ENCODE measurements around the gene ATP6V1G1. TPM values are rescaled to one million over a fixed set of nuclear protein-coding genes. Genes with fewer than 3 reads are reported as not detected.

Gene ATP6V1G1
- polyA plus RNA-seq, 1 donor (not counting 4 experiments of a cell fraction or from before 2014, with no cell fraction given) = 214 TPM

DNA sequence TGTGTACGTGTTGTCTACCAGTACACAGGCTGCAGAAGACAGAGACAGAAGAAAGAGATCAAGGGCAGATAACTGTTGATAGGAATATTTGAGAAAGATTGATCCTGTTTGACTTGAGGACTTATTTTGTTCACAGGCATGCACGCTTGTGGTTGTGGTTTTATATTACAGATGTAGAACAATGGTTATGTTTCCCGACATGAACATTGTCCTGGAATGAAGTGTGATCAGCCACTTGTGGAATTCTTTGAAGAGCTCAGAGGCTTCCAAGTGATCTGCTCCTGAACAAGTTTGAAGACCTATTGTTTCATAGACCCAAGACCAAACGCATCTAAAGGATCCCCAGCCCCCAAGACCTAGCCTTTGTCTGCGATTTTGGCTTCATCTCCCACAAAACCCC, 56.3 kb downstream of the ATP6V1G1 start:
- Histone ChIP-seq H3K36me3 (ENCODE audit: control insufficient read depth in 2 of 2, extremely low read depth in 1 of 2, insufficient read depth in 2 of 2, low read length in 2 of 2) (peaks cover 0 to 8% of the 10 kb centered on the region in 2 experiments), H3K4me3 (ENCODE audit: control insufficient read depth in 2 of 3, extremely low read depth in 1 of 3, insufficient read depth in 2 of 3, low read depth in 1 of 3, low read length in 3 of 3) (no peak overlapping the region), H4K20me1 (ENCODE audit: control insufficient read depth, extremely low read depth, insufficient read depth, low read length) (no peaks in the 10 kb centered on the region), H3K9me3 (ENCODE audit: control insufficient read depth, low read depth, low read length) (no peaks in the 10 kb centered on the region), H2AFZ (ENCODE audit: control insufficient read depth, low read length) (no peak overlapping the region), H3K4me1 (ENCODE audit: control insufficient read depth, extremely low read depth, insufficient read depth, low read length) (no peaks in the 10 kb centered on the region), H3K9ac (ENCODE audit: control insufficient read depth, extremely low read depth, insufficient read depth, low read length) (no peak overlapping the region), H3K79me2 (ENCODE audit: control insufficient read depth, insufficient read depth, low read length) (no peaks in the 10 kb centered on the region), H3K9me1 (ENCODE audit: control insufficient read depth, extremely low read depth, insufficient read depth, low read length) (no peaks in the 10 kb centered on the region), H3K27me3 (ENCODE audit: control insufficient read depth, extremely low read depth, insufficient read depth, low read length) (no peaks in the 10 kb centered on the region), H3K4me2 (ENCODE audit: control insufficient read depth, extremely low read depth, insufficient read depth, low read depth, low read length) (no peak overlapping the region), H3K27ac (ENCODE audit: control insufficient read depth, insufficient read depth, low read length) (no peak overlapping the region)
- no peak for TF ChIP-seq CTCF (optimal IDR thresholded peaks at IDR 0.05 in 1 of 3, IDR thresholded peaks at IDR 0.05 in 1 of 3, conservative IDR thresholded peaks at IDR 0.05 in 1 of 3; ENCODE audit: extremely low read depth in 1 of 3, insufficient read depth in 2 of 3, low read length in 3 of 3)
- no peak for TF ChIP-seq EZH2 (IDR thresholded peaks at IDR 0.05; ENCODE audit: low read length)
- no peak for FAIRE-seq
- dilution Hi-C loops (cut with MboI; ENCODE audit: extremely low pct_ligation_motif_present, low sequenced_read_pairs) = no loop called here
- DNase-seq (ENCODE audit: low read depth, low spot score) = no peak

Small RNA genes within 50 kb of the gene (small RNA-seq; reads per million reads assigned to genes)
- 0 reads per million in 3 experiments for gene RF00019 (ENCODE audit: insufficient read length in 3 of 3, low read depth in 3 of 3, low replicate concordance in 1 of 3)

Other genes with a start within 250 kb of the ATP6V1G1 start
- gene AKNA, start 199.8 kb upstream of the ATP6V1G1 start, polyA plus RNA-seq = 0.57 to 1.1 TPM (median 0.79 TPM) in 3 replicates
- gene WHRN, start 82.3 kb upstream of the ATP6V1G1 start, polyA plus RNA-seq = 1.2 to 2.2 TPM (median 1.5 TPM) in 3 replicates
- gene TMEM268, start 23.5 kb downstream of the ATP6V1G1 start, polyA plus RNA-seq = 7.0 to 7.6 TPM (median 7.6 TPM) in 3 replicates
- not detected in 3 replicates for gene TEX53, start 70.0 kb downstream of the ATP6V1G1 start, polyA plus RNA-seq
- not detected in 3 replicates for gene TEX48, start 94.4 kb downstream of the ATP6V1G1 start, polyA plus RNA-seq
- 0.84 to 1.1 TPM (median 0.89 TPM) in 3 replicates for gene TNFSF15, start 218.3 kb downstream of the ATP6V1G1 start, polyA plus RNA-seq